Astrocyte of the spinal cord (primary cell): ENCODE data around the gene EXOC4.

Experiments used
- DNase-seq: peaks from one replicate; pipeline ENCODE4 v3.0.0; 2011; ENCODE audit warnings: low read depth, low spot score
- H3K4me3 ChIP-seq: 2 replicates; pipeline ENCODE4 v1.5.1; 2011; ENCODE audit warnings: low read depth, mild to moderate bottlenecking, low read length, moderate library complexity
- CTCF ChIP-seq: IDR thresholded peaks from 2 replicates; pipeline ENCODE4 v1.5.1; 2012; ENCODE audit warnings: low read depth, mild to moderate bottlenecking, low read length, inconsistent platforms
- in situ Hi-C: cut with HindIII; loops from 2 replicates; pipeline ENCODE4 v1.10.0; 2017; ENCODE audit warnings: low sequenced_read_pairs

EXOC4 gene

GRCh38 chr7:134004829-134005505, 752.1 kb downstream of the EXOC4 start:
- peak; percentile 1 for TF ChIP-seq CTCF
- no peak overlapping the region for H3K4me3 ChIP-seq
- DNase-seq = no peak
- in situ Hi-C loops = no loop called here

GRCh38 chr7:134009314-134010110, 756.6 kb downstream of the EXOC4 start:
- no peak for TF ChIP-seq CTCF
- no peak overlapping the region for H3K4me3 ChIP-seq
- in situ Hi-C loops = no loop called here
- no peak for DNase-seq

GRCh38 chr7:134013249-134013648, 760.4 kb downstream of the EXOC4 start:
- TF ChIP-seq CTCF = no peak
- in situ Hi-C loops = no loop called here
- no peak for DNase-seq
- H3K4me3 ChIP-seq = no peak overlapping the region

GRCh38 chr7:134014935-134015334, 762.1 kb downstream of the EXOC4 start:
- no peak overlapping the region for H3K4me3 ChIP-seq
- TF ChIP-seq CTCF = no peak
- no peak for DNase-seq
- in situ Hi-C loops = no loop called here

GRCh38 chr7:134016223-134016941, 763.5 kb downstream of the EXOC4 start:
- no peak overlapping the region for H3K4me3 ChIP-seq
- peak; percentile 81 for TF ChIP-seq CTCF
- in situ Hi-C loops = no loop called here
- DNase-seq = peak; percentile 43

- no peak for DNase-seq
- in situ Hi-C loops = no loop called here
- no peak overlapping the region for H3K4me3 ChIP-seq
- no peak for TF ChIP-seq CTCF
These were observed 764.0 kb downstream of the EXOC4 start for GRCh38 chr7:134016942-134017303.
